Gastrocnemius medialis (tissue), 4 donors: ENCODE results near the gene SLC24A4.

Experiments
- POLR2A ChIP-seq, 2 donors: fragments of 450-650 bp; IDR thresholded peaks; one replicate each; pipeline ENCODE4 v1.6.1; 2017; ENCODE audit warnings: antibody characterized with exemption in 2 of 2, mild to moderate bottlenecking in 2 of 2, moderate library complexity in 2 of 2
- TF ChIP-seq, protein P1 (sequence below), 5 experiments: fragments of 450-650 bp in 3 of 5; fragments of 200-600 bp in 2 of 5; sonication (generic) in 2 of 5; IDR thresholded peaks in 4 of 5; conservative IDR thresholded peaks in 1 of 5; 1 replicate in 4 of 5; 2 replicates in 1 of 5; pipeline ENCODE4 v1.5.1; 2016 to 2019; ENCODE audit warnings: antibody characterized with exemption in 5 of 5, mild to moderate bottlenecking in 3 of 5, moderate library complexity in 3 of 5

DNA sequence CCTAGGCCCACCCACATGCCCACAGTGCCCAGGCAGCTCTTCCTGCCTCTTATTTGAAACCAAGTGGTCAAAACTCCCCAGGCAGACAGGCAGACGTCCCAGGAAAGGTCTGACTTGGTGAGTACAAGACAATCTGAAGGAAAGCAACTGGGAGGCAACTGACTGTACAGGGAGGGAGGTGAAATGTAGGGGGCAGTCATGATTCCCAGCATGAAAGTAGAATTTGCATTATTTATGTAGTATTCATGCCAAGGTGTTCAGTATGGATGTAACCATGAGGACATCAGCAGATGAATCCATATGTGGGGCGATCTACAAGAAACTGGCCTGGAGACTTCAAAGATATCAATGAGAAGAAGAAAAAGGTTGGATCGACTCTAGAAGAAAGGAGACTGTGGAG is 46.1 kb downstream of the SLC24A4 start:
- TF ChIP-seq, protein P1, sequence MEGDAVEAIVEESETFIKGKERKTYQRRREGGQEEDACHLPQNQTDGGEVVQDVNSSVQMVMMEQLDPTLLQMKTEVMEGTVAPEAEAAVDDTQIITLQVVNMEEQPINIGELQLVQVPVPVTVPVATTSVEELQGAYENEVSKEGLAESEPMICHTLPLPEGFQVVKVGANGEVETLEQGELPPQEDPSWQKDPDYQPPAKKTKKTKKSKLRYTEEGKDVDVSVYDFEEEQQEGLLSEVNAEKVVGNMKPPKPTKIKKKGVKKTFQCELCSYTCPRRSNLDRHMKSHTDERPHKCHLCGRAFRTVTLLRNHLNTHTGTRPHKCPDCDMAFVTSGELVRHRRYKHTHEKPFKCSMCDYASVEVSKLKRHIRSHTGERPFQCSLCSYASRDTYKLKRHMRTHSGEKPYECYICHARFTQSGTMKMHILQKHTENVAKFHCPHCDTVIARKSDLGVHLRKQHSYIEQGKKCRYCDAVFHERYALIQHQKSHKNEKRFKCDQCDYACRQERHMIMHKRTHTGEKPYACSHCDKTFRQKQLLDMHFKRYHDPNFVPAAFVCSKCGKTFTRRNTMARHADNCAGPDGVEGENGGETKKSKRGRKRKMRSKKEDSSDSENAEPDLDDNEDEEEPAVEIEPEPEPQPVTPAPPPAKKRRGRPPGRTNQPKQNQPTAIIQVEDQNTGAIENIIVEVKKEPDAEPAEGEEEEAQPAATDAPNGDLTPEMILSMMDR (IDR thresholded peaks at IDR 0.05 in 4 of 5, conservative IDR thresholded peaks at IDR 0.05 in 1 of 5): no peak
- TF ChIP-seq POLR2A (IDR thresholded peaks at IDR 0.05): no peak
